ENCODE measurements around the gene SCYGR1.

Gene SCYGR1

DNA sequence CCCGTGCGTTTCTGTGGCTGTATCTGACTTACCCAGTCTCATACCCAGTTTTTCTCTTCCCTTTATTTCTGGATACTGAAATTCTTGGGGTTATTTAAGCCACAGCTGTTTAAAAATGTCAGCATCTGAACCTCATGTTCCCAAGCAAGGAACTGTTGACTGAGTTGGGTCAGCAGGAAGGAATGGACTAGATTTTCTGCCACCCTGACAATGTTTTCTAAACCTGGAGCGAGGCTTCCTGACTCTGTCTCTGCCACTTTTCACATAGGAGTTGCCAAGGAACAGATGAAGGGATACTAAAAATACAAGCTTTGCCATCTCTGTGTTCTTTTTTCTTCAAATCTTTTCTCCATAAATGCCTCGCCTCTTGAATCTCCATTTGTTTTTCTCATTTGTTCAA is 29.0 kb upstream of the SCYGR1 start:
- TF ChIP-seq, protein P1, sequence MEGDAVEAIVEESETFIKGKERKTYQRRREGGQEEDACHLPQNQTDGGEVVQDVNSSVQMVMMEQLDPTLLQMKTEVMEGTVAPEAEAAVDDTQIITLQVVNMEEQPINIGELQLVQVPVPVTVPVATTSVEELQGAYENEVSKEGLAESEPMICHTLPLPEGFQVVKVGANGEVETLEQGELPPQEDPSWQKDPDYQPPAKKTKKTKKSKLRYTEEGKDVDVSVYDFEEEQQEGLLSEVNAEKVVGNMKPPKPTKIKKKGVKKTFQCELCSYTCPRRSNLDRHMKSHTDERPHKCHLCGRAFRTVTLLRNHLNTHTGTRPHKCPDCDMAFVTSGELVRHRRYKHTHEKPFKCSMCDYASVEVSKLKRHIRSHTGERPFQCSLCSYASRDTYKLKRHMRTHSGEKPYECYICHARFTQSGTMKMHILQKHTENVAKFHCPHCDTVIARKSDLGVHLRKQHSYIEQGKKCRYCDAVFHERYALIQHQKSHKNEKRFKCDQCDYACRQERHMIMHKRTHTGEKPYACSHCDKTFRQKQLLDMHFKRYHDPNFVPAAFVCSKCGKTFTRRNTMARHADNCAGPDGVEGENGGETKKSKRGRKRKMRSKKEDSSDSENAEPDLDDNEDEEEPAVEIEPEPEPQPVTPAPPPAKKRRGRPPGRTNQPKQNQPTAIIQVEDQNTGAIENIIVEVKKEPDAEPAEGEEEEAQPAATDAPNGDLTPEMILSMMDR (conservative IDR thresholded peaks at IDR 0.05), result no peak

DNA sequence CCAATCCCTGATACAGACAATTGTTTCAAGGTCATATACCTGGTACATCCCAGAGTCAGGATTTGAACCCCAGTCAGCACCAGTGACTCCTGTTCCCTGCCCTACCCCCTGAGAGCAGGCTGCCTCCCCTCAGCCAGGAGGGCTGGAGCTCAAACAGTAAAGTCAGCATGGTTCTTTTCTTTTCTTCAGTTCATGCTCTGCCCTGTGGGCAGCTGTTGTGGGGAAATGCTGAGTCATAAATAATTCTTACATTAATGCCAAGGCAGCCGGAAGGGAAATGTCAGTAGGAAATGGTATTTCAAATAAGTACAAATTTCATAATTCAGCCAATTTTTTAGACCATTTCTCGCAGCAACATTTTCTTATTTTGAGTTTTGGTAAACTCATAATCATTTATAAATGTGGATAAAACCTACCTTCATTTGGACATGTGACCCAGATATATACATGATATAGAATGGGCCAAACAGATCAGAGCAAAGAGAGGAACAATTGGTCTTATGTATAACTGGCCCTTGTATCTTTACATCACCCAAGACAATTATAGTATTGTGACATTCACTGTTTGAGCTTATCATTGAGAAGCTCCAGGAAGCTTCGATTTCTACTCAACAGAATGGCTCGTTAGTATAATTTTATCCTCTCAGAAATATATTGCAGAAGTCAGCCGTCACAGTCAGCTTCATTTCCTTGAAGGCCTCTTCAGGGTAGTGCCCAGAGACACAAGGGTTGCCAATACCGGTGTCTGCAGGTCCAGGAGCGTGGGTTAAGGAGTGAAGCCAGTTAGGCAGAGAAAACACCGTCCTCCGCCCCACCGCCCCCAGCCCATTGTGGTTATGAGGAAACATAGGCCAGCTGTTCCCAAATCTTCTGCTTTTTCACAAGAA is 28.0 kb upstream of the SCYGR1 start:
- TF ChIP-seq, protein P1 (conservative IDR thresholded peaks at IDR 0.05), result no peak
- no peak overlapping the region for H3K27ac ChIP-seq

More for the DNA sequence above, 29.0 kb upstream of the SCYGR1 start:
- no peak overlapping the region for H3K27ac ChIP-seq

DNA sequence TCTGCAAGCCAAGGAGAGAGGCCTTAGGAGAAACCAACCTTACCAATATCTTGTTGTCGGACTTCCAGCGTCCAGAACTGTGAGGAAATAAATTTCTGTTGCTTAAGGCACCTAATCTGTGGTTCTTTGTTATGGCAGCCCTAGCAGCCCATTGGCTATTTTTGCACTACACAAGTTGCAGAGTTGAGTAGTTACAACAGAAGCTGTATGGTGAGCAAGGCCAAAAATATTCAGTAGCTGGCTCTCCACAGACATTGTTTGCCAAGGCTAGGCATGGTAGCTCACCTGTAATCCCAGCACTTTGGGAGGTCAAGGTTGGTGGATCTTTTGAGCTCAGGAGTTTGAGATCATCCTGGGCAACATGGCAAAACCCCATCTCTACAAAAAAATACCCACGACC is 27.1 kb upstream of the SCYGR1 start:
- TF ChIP-seq, protein P1 (conservative IDR thresholded peaks at IDR 0.05), result no peak
- H3K27ac ChIP-seq, result no peak overlapping the region

DNA sequence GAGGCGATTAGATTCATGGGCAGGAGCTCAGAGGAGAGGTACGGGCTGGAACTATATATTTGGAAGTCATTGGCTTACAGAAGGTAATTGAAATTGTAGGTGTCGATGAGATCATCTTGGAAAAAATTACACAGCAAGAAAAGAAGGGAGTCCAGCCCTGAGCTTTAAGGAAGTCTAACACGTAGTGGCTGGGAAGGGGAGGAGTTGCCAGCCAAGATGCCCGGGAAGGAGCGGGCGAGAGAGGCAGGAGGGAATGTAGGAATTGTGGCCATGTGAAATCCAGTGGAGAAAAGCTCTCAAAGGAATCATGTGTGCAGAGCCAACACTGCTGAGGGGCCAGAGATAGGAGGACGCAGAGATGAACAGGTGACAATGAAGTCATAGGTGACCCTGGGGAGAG is 25.6 kb upstream of the SCYGR1 start:
- H3K27ac ChIP-seq, result no peak overlapping the region

DNA sequence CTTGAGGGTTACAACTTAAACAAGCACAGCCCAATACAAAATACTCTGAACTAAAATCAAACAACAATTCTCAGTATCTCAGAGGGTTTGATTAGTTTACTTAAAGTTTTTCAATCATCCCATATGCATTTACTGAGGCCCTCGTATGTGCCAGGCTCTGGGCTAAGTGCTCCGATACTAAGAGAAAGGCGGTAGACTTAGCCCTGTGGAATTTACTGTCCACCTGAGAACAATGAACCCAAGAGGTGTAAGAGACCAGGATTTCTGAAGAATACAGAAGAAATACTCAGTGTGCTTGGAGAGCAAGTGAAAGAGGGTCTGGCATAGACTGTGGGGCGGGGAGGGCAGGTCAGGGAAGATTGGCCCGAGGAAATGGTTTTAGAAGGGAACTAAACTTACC is 25.1 kb upstream of the SCYGR1 start:
- no peak overlapping the region for H3K27ac ChIP-seq
- TF ChIP-seq, protein P1 (conservative IDR thresholded peaks at IDR 0.05), result no peak

More for the DNA sequence above, 25.6 kb upstream of the SCYGR1 start:
- TF ChIP-seq, protein P1 (conservative IDR thresholded peaks at IDR 0.05), result no peak

DNA sequence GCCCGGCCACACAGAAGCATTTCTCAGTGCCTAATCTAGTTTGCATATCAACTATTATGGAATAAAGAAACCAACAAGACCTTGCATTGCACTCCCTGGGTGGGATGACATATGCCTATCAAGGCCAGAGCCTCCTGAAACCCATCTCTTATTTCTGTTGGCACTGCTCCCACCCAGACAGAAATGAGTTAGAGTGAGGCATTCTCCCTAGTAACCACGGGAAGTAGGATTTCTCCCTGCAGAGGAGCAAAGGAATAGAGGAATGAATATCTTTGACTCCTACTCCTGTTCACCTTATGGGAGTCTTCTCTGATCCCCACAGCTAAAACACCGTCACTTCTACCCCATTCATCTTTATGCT is 24.2 kb upstream of the SCYGR1 start:
- H3K27ac ChIP-seq, result no peak overlapping the region

DNA sequence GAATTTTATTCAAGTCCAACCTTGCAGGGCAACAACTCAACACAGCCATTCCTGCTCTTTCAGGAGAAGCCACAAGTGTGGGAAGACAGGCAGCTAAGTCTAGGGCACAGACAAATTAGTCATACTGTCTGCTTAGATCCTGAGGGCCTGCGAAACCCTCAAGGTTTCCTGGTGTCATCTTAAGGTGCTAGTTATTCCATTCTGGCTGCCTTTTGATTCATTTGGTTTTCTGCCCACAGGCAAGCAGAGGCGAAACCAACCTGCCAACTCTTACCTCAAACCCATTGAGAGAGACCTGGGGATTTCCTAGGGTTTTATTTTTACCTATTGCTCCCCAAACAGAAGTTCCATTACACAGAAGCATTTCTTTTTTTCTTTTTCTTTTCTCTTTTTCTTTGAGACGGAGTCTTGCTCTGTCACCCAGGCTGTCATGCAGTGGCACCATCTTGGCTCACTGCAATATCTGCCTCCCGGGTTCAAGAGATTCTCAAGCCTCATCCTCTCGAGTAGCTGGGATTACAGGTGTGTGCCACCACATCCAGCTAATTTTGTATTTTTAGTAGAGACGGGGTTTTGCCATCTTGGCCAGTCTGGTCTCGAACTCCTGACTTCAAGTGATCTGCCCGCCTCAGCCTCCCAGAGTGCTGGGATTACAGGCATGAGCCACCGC is 23.7 kb upstream of the SCYGR1 start:
- TF ChIP-seq, protein P1 (conservative IDR thresholded peaks at IDR 0.05), result no peak
- no peak overlapping the region for H3K27ac ChIP-seq

More for the DNA sequence above, 24.2 kb upstream of the SCYGR1 start:
- TF ChIP-seq, protein P1 (conservative IDR thresholded peaks at IDR 0.05), result no peak

Data from VCaP (cell line).